ENCODE data around the gene ESRP2.

ESRP2 gene

DNA sequence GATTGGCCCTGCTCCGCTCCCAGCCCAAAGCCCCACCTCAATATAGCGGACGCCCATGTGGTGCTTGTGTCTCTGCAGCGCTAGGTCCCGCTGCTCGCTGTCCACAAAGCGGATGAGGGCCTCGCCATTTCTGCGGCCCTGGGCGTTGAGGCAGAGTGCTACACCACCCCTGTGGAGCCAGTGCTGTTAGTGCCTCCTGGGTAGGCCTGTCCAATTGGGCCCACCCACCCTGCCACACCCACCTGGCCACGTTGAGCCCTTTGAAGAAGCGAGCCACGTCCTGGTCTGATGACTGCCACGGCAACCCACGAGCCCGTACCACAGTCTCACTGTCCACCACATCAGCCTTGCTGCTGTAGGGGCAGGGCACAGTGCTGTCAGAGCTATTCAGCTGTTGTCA, 3.6 kb downstream of the ESRP2 start:
- TF ChIP-seq, protein P1, sequence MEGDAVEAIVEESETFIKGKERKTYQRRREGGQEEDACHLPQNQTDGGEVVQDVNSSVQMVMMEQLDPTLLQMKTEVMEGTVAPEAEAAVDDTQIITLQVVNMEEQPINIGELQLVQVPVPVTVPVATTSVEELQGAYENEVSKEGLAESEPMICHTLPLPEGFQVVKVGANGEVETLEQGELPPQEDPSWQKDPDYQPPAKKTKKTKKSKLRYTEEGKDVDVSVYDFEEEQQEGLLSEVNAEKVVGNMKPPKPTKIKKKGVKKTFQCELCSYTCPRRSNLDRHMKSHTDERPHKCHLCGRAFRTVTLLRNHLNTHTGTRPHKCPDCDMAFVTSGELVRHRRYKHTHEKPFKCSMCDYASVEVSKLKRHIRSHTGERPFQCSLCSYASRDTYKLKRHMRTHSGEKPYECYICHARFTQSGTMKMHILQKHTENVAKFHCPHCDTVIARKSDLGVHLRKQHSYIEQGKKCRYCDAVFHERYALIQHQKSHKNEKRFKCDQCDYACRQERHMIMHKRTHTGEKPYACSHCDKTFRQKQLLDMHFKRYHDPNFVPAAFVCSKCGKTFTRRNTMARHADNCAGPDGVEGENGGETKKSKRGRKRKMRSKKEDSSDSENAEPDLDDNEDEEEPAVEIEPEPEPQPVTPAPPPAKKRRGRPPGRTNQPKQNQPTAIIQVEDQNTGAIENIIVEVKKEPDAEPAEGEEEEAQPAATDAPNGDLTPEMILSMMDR (IDR thresholded peaks at IDR 0.05; ENCODE audit: extremely low read depth, missing control alignments), result no peak
- DNase-seq (ENCODE audit: low spot score), result no peak

DNA sequence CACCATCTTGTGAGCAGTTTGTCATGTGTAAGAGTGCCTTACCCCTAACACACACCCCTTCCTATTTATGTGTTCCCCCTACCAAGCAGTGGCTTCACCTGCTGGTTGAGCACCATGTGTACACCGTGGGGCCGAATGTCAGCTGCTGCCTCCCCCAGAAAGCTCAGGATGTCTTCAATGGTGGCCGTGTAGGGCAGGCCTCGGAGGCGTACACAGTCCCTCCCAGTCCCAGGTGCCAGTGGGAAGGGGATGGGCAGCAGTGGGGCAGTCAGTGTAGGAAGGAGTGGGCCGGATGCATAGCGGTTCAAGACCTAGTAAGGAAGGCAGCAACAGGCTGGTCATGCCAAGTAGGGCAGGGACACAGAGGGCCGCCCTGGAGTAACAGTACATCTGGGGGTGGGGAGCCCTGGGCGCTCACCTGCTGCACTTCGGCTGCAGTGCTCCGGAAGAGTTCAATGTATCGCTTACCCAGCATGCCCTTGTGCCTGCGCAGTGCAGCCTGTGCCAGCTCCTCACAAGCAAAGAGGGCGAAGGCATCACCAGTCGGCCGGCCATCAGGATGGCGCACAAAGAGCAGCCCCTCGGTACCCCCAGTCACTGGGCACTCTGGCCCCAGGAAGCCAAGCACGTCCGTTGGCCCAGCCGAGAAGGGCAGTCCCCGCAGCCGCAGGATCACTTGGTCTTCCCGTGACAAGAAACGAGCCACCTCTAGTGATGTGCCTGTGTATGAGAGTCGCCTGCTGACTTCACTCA, 4.4 kb downstream of the ESRP2 start:
- no peak for DNase-seq (ENCODE audit: low spot score)
- TF ChIP-seq, protein P1 (IDR thresholded peaks at IDR 0.05; ENCODE audit: extremely low read depth, missing control alignments), result no peak

DNA sequence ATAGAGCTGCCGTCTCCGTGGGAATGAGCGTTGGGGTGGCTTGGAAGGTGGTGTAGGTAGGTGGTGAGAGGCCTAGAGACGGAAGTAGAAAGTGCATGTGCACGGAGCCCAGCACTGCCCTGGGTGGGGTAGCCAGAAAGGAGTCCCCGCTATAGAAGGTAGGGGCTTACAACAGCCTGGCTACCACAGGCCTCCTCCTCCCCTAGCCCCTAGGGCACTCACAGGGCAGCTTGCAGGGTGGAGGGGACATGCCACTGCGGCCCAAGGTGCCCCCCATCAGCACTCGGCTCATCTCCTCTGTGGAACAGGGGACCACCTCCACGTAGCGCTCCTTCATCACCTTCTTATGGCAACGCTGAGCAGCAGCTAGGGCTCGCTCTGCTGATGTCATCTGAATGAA, 5.0 kb downstream of the ESRP2 start:
- TF ChIP-seq, protein P1 (IDR thresholded peaks at IDR 0.05; ENCODE audit: extremely low read depth, missing control alignments), result no peak
- DNase-seq (ENCODE audit: low spot score), result no peak

DNA sequence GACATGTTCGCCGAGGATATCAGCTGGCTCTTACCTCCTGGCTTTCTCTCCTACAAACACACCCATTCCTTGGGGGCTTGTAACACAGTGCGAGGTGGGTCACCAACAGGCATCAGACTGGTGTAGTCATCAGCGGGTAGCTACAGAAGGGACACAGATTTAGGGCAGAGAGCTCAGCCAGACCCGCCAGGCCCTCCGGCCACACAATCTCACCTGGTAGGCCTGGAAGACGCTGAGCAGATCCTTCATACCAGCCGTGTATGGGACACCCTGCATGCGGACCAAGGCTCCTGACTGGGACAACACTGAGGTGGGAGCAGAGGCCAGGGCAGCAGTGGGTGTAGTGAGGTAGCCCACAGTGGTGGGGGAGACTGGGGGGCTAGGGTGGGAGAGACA, 5.8 kb downstream of the ESRP2 start:
- no peak for DNase-seq (ENCODE audit: low spot score)
- TF ChIP-seq, protein P1 (IDR thresholded peaks at IDR 0.05; ENCODE audit: extremely low read depth, missing control alignments), result no peak

DNA sequence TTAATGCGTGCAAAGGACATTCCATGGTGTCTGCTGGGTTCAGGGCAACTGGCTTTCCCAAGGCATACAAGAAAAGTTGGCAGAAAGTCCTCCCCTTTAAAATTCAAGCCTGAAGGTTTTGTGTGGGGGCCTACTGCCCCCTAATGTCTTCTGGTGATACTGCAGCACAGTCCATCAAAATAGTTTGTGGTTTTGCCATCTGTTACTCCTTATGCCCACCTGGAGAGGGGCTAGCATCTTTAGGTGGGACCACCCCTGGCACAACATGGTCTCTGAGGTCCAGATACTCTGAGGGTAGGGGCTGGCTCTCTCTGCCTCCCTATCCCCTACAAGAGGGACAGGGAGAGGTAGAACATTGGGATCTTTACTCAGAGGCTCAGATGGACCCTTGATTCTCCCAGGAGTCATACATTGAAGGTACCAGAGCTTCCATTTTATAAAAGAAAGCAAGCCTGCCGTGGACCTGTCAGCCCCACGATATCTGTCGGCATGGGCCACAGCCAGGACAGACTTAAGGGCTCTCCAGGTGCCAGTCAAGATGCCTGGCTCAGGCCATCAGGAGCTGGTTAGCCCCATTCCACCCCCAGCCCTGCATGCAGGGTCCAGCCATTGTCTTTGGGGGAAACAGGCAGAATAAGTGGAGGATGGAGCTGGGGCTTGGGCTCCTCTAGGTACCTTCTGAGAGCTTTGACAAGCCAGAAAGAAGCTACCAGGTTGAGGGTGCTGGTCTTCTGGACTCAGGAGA, 6.3 kb downstream of the ESRP2 start:
- TF ChIP-seq, protein P1 (IDR thresholded peaks at IDR 0.05; ENCODE audit: extremely low read depth, missing control alignments), result peak; percentile 66
- peak; percentile 67 for DNase-seq (ENCODE audit: low spot score)

DNA sequence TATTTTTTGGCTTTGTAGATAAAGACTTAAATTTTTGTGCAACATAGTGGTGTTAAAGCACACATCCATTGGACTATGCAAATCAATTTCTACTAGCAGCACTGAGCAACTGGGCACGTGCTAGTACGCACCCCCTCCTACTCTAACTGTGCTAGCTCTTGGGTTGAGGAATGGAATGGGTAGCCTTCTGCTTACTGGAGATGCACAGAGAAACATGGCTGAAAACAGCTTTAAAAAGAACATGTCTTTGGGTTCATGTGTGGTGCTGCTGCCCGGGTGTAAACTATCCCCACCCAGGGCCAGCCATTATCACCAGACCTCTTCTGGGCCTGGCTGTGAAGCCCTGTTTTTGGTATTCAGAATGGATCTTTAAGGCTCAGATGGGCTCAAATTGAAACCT, 7.3 kb downstream of the ESRP2 start:
- TF ChIP-seq, protein P1 (IDR thresholded peaks at IDR 0.05; ENCODE audit: extremely low read depth, missing control alignments), result no peak
- peak; percentile 3 for DNase-seq (ENCODE audit: low spot score)

DNA sequence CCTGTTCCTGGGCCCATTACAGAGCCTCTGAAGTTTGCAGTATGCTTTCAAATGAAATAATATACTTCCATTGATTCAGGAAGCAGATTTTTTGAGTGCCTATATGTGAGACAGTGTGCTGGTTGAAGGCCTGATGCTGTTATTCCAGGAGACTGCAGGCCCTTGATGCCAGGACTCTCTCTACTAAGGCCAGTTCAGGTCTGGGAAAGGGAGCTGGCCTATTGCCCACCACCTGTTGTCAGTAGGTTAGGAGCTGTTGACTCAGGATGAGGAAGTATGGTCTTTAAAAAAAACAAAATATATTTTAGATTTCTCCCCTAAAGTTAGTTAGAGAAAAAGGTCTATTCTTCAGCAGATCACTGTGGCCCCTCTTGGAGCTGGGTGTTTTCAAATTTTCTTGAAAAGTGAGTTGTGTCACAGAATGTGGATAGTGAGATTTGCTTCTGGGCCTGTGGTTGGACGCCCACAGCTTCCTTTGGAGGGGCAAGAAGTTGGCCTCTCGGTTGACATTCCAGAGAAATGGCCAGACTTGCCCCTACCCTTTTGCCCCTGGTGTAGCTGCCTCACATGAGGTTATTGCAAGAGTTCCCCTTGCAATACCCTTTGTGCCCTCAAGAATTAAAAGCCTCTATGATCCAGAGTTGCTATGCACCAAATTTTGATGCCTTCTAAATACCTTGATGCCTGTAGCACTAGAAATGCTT, 7.9 kb downstream of the ESRP2 start:
- DNase-seq (ENCODE audit: low spot score), result peak; percentile 10
- TF ChIP-seq, protein P1 (IDR thresholded peaks at IDR 0.05; ENCODE audit: extremely low read depth, missing control alignments), result no peak

Data from GM20000 (cell line).